K562 (cell line): ENCODE results near the gene ANO3. TPM values are rescaled to one million over a fixed set of nuclear protein-coding genes. Genes with fewer than 3 reads are reported as not detected.

ENCODE experiments used
- CHCHD3 ChIP-seq: fragments of 250-450 bp; sonication (Bioruptor Pico); IDR thresholded peaks from 2 replicates; pipeline ENCODE4 v2.1.2; 2022; ENCODE audit warnings: mild to moderate bottlenecking
- HDAC8 ChIP-seq: fragments of 450-650 bp; IDR thresholded peaks from 2 replicates; pipeline ENCODE4 v1.6.1; 2016; ENCODE audit warnings: mild to moderate bottlenecking, missing genetic modification characterization, moderate library complexity, missing compliant biosample characterization
- MCM2 ChIP-seq: fragments of 450-650 bp; IDR thresholded peaks from 2 replicates; pipeline ENCODE4 v1.6.1; 2017; ENCODE audit warnings: low read depth, mild to moderate bottlenecking
- NCOA1 ChIP-seq: fragments of 450-650 bp; IDR thresholded peaks from 2 replicates; pipeline ENCODE4 v1.6.1; 2016; ENCODE audit warnings: low read depth
- PCBP2 ChIP-seq: fragments of 200-400 bp; formaldehyde crosslinking; IDR thresholded peaks from 2 replicates; pipeline ENCODE4 v1.6.1; 2018; ENCODE audit warnings: low read length, low read depth, mild to moderate bottlenecking, moderate library complexity; ENCODE audit not compliant: poor library complexity, severe bottlenecking
- POLR2B ChIP-seq: fragments of 450-650 bp; IDR thresholded peaks from 2 replicates; pipeline ENCODE4 v1.6.1; 2018; ENCODE audit warnings: low read depth; ENCODE audit not compliant: partially characterized antibody
- POLR2H ChIP-seq: IDR thresholded peaks from 2 replicates; pipeline ENCODE4 v1.6.1; 2016; ENCODE audit warnings: missing genetic modification characterization, low read depth, mild to moderate bottlenecking, control low read depth, missing compliant biosample characterization, moderate library complexity
- ZNF224 ChIP-seq: sonication (generic); formaldehyde crosslinking; IDR thresholded peaks from 2 replicates; pipeline ENCODE4 v1.8.0; 2022; ENCODE audit warnings: mild to moderate bottlenecking, missing genetic modification reagents
- ZNF253 ChIP-seq: fragments of 250-450 bp; sonication (Bioruptor Pico); conservative IDR thresholded peaks from 2 replicates; pipeline ENCODE4 v1.6.1; 2021; ENCODE audit warnings: mild to moderate bottlenecking
- ZNF551 ChIP-seq: fragments of 250-450 bp; sonication (Bioruptor Pico); IDR thresholded peaks from 2 replicates; pipeline ENCODE4 v1.5.0; 2021; ENCODE audit warnings: mild to moderate bottlenecking, moderate library complexity
- polyA plus RNA-seq, 8 experiments: library from polyadenylated mRNA; depleted of rRNA in 4 of 8; stranded (reverse) in 5 of 8; unstranded in 3 of 8; fragments of >200 nt; fragmentation: Nextera tagmentation in 2 of 8; fragmentation: Illumina TruSeq in 1 of 8; extraction: Ambion mirVana in 2 of 8; extraction: Trizol in 1 of 8; gene quantifications; 2 replicates each; pipeline versions ENCODE4 v1.2.1 to v1.2.3, GENCODE V29; 2011 to 2014; ENCODE audit warnings: inconsistent platforms in 1 of 8, missing spikeins in 1 of 8
- total RNA-seq, 7 experiments: library from RNA; depleted of rRNA in 6 of 7; stranded (reverse); fragments of >200 nt in 6 of 7; fragmentation: Illumina TruSeq in 2 of 7; extraction: Trizol in 2 of 7; gene quantifications; 2 replicates each; pipeline versions ENCODE4 v1.2.1 to v1.2.3, GENCODE V29; 2011 to 2021; ENCODE audit warnings: low replicate concordance in 1 of 7
- TF ChIP-seq, protein P1 (sequence below): fragments of 250-450 bp; sonication (Bioruptor Pico); IDR thresholded peaks from 2 replicates; pipeline ENCODE4 v1.4.0; 2020
- TF ChIP-seq, protein P2 (sequence below): sonication (generic); formaldehyde crosslinking; IDR thresholded peaks from 2 replicates; pipeline ENCODE4 v1.9.0; 2022; ENCODE audit warnings: mild to moderate bottlenecking, missing genetic modification reagents
- TF ChIP-seq, protein P3 (sequence below): sonication (generic); formaldehyde crosslinking; IDR thresholded peaks from 2 replicates; pipeline ENCODE4 v1.8.1; 2022; ENCODE audit warnings: missing genetic modification reagents
- TF ChIP-seq, protein P4 (sequence below): fragments of 250-450 bp; sonication (Bioruptor Pico); IDR thresholded peaks from 2 replicates; pipeline ENCODE4 v1.5.0; 2020; ENCODE audit warnings: mild to moderate bottlenecking

ANO3 gene
- total and polyA plus RNA-seq, 9 of the 15 experiments (the other 6 are each of a cell fraction or from before 2014, with no cell fraction given): 0.01 to 0.13 (median 0.04) TPM; not detected in 1

DNA sequence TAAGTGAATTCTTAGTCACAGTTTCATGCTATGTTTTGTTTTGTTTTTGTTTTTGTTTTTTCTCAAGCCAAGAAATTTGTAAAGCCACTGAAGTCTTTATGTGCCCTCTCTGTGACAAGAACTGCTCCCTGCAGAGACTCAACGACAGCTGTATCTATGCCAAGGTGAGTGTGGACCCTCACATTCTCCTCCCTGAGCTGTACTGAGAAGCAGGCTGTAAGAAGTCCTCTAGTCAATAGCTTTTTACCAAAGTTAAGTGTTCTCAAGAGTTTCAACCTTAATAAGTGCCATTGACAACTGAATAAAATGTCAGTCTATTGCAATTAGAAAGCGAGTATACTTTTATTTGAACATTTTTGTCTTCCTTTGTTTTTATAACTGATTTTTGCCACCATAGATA is 221.3 kb downstream of the ANO3 start (continued):
- TF ChIP-seq POLR2B (no peak), MCM2 (no peak), PCBP2 (no peak), ZNF551 (no peak), NCOA1 (no peak), ZNF253 (CRISPR knock-in tag) (no peak), ZNF224 (CRISPR knock-in tag) (no peak), CHCHD3 (CRISPR knock-in tag) (no peak), POLR2H (tag) (no peak), HDAC8 (tag) (no peak)
- TF ChIP-seq, protein P1, sequence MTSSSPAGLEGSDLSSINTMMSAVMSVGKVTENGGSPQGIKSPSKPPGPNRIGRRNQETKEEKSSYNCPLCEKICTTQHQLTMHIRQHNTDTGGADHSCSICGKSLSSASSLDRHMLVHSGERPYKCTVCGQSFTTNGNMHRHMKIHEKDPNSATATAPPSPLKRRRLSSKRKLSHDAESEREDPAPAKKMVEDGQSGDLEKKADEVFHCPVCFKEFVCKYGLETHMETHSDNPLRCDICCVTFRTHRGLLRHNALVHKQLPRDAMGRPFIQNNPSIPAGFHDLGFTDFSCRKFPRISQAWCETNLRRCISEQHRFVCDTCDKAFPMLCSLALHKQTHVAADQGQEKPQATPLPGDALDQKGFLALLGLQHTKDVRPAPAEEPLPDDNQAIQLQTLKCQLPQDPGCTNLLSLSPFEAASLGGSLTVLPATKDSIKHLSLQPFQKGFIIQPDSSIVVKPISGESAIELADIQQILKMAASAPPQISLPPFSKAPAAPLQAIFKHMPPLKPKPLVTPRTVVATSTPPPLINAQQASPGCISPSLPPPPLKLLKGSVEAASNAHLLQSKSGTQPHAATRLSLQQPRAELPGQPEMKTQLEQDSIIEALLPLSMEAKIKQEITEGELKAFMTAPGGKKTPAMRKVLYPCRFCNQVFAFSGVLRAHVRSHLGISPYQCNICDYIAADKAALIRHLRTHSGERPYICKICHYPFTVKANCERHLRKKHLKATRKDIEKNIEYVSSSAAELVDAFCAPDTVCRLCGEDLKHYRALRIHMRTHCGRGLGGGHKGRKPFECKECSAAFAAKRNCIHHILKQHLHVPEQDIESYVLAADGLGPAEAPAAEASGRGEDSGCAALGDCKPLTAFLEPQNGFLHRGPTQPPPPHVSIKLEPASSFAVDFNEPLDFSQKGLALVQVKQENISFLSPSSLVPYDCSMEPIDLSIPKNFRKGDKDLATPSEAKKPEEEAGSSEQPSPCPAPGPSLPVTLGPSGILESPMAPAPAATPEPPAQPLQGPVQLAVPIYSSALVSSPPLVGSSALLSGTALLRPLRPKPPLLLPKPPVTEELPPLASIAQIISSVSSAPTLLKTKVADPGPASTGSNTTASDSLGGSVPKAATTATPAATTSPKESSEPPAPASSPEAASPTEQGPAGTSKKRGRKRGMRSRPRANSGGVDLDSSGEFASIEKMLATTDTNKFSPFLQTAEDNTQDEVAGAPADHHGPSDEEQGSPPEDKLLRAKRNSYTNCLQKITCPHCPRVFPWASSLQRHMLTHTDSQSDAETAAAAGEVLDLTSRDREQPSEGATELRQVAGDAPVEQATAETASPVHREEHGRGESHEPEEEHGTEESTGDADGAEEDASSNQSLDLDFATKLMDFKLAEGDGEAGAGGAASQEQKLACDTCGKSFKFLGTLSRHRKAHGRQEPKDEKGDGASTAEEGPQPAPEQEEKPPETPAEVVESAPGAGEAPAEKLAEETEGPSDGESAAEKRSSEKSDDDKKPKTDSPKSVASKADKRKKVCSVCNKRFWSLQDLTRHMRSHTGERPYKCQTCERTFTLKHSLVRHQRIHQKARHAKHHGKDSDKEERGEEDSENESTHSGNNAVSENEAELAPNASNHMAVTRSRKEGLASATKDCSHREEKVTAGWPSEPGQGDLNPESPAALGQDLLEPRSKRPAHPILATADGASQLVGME (CRISPR knock-in tag): no peak
- TF ChIP-seq, protein P2, sequence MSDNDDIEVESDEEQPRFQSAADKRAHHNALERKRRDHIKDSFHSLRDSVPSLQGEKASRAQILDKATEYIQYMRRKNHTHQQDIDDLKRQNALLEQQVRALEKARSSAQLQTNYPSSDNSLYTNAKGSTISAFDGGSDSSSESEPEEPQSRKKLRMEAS (CRISPR knock-in tag): no peak
- TF ChIP-seq, protein P3, sequence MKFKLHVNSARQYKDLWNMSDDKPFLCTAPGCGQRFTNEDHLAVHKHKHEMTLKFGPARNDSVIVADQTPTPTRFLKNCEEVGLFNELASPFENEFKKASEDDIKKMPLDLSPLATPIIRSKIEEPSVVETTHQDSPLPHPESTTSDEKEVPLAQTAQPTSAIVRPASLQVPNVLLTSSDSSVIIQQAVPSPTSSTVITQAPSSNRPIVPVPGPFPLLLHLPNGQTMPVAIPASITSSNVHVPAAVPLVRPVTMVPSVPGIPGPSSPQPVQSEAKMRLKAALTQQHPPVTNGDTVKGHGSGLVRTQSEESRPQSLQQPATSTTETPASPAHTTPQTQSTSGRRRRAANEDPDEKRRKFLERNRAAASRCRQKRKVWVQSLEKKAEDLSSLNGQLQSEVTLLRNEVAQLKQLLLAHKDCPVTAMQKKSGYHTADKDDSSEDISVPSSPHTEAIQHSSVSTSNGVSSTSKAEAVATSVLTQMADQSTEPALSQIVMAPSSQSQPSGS (CRISPR knock-in tag): no peak
- TF ChIP-seq, protein P4, sequence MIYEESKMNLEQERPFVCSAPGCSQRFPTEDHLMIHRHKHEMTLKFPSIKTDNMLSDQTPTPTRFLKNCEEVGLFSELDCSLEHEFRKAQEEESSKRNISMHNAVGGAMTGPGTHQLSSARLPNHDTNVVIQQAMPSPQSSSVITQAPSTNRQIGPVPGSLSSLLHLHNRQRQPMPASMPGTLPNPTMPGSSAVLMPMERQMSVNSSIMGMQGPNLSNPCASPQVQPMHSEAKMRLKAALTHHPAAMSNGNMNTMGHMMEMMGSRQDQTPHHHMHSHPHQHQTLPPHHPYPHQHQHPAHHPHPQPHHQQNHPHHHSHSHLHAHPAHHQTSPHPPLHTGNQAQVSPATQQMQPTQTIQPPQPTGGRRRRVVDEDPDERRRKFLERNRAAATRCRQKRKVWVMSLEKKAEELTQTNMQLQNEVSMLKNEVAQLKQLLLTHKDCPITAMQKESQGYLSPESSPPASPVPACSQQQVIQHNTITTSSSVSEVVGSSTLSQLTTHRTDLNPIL (CRISPR knock-in tag): no peak
